A673 (cell line): Measurements from ENCODE around the gene ZMYM4.
"Not testable (repeated sequence)": the region's sequence is repeated elsewhere in the genome, so short reads cannot be mapped to it uniquely, and the experiment has no call there.

Experiments used
- CTCF ChIP-seq: fragments of 300-800, 200-600 bp; sonication (generic); conservative IDR thresholded peaks from 2 replicates; pipeline ENCODE4 v1.5.1; 2017; ENCODE audit warnings: low read depth, mild to moderate bottlenecking, antibody characterized with exemption, low read length, moderate library complexity, mixed read lengths
- EZH2 ChIP-seq: fragments of 200-600 bp; sonication (generic); IDR thresholded peaks from 2 replicates; pipeline ENCODE4 v1.6.1; 2017; ENCODE audit warnings: borderline replicate concordance, low read depth, mild to moderate bottlenecking, mixed read lengths, antibody characterized with exemption, low read length; ENCODE audit not compliant: poor library complexity, severe bottlenecking

GRCh38 chr1:35380111-35380510, 111.6 kb downstream of the ZMYM4 start:
- not testable (repeated sequence) for TF ChIP-seq CTCF, EZH2
